Mammary epithelial cell (primary cell): ENCODE measurements around the gene UBXN11.

Source experiments
- CTCF ChIP-seq, 2 donors: IDR thresholded peaks in 1 of 2; conservative IDR thresholded peaks in 1 of 2; 2 replicates each; pipeline ENCODE4 v1.5.1; 2011 to 2012; ENCODE audit warnings: inconsistent platforms in 2 of 2, low read length in 2 of 2, mild to moderate bottlenecking in 2 of 2, control low read depth in 1 of 2, low read depth in 1 of 2; ENCODE audit not compliant: insufficient read depth in 1 of 2; ENCODE audit errors: extremely low read depth in 1 of 2
- EZH2 ChIP-seq: IDR thresholded peaks from 2 replicates; pipeline ENCODE4 v1.6.1; 2012; ENCODE audit warnings: low read length, inconsistent platforms, borderline replicate concordance

DNA sequence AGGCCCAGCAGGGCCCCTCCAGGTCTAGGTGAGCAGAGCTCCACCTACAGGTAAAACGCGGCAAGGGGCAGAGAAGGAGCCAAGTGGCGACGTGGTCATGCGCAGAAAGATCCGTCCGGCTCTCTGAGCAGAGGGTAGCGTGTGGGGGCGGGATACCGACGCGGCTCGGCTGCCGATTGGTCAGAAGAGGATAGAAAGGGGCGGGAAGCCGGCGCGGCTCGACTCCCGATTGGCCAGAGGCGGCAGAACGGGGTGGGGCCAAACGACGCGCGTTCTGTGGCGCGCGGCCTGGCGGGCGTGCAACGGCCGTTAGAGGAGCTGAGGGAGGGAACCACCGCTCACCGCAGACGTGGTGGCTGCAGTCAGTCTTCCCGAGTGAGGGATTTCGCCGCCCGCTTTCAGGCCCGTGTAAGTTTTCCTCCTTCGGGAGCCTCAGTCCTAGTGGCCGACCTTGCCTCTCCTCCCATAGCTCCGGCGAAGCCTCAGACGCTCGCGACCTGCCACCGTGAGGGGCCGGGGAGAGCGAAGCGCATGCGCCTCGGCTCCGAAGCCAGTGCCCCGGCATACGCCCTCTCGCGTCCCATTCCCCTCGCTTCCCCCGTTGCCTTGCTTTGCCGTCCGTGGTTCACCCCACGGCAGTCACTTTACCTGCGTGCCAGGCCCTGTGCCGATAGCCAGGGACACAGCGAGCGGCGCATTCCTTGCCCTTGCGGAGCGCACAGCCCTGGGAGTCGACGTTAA, 72.4 kb downstream of the UBXN11 start, which contains the start of gene CEP85:
- peak; percentile 88 to 96 for TF ChIP-seq CTCF (conservative IDR thresholded peaks at IDR 0.05 in 1 of 2, IDR thresholded peaks at IDR 0.05 in 1 of 2; ENCODE audit: extremely low read depth in 1 of 2, insufficient read depth in 1 of 2, low read depth in 1 of 2, low read length in 2 of 2)
- no peak for TF ChIP-seq EZH2
